ENCODE results near the gene ARHGAP32. TPM values are rescaled to one million over a fixed set of nuclear protein-coding genes. Genes with fewer than 3 reads are reported as not detected.

ARHGAP32 gene
- total RNA-seq, 1 donor from 2014 or later: 41.4 TPM

- H3K9me3 Mint-ChIP-seq: no peaks in the 10 kb centered on the region
- no peak for TF ChIP-seq CTCF (IDR thresholded peaks at IDR 0.05; ENCODE audit: unreplicated experiment)
- H3K4me1 Mint-ChIP-seq: no peaks in the 10 kb centered on the region
- no peaks in the 10 kb centered on the region for H3K27me3 Mint-ChIP-seq (ENCODE audit: low read depth)
- H3K4me3 Mint-ChIP-seq: no peak overlapping the region
- no peak for DNase-seq (ENCODE audit: low spot score in 2 of 2, unreplicated experiment in 2 of 2)
- no peaks in the 10 kb centered on the region for H3K36me3 Mint-ChIP-seq
- H3K27ac Mint-ChIP-seq: no peak overlapping the region
Measured at GRCh38 chr11:128948583-128948982, 243.5 kb downstream of the ARHGAP32 start.

- no peak for DNase-seq (ENCODE audit: low spot score in 2 of 2, unreplicated experiment in 2 of 2)
- Mint-ChIP-seq H3K27ac (no peak overlapping the region), H3K9me3 (no peaks in the 10 kb centered on the region), H3K27me3 (ENCODE audit: low read depth) (no peaks in the 10 kb centered on the region), H3K36me3 (no peaks in the 10 kb centered on the region), H3K4me1 (no peaks in the 10 kb centered on the region), H3K4me3 (no peak overlapping the region)
- no peak for TF ChIP-seq CTCF (IDR thresholded peaks at IDR 0.05; ENCODE audit: unreplicated experiment)
Measured at GRCh38 chr11:128947773-128948172, 244.4 kb downstream of the ARHGAP32 start.

- no peak overlapping the region for H3K4me3 Mint-ChIP-seq
- no peak overlapping the region for H3K27ac Mint-ChIP-seq
- H3K36me3 Mint-ChIP-seq: no peaks in the 10 kb centered on the region
- no peak for DNase-seq (ENCODE audit: low spot score in 2 of 2, unreplicated experiment in 2 of 2)
- H3K9me3 Mint-ChIP-seq: no peaks in the 10 kb centered on the region
- no peaks in the 10 kb centered on the region for H3K27me3 Mint-ChIP-seq (ENCODE audit: low read depth)
- H3K4me1 Mint-ChIP-seq: no peaks in the 10 kb centered on the region
- no peak for TF ChIP-seq CTCF (IDR thresholded peaks at IDR 0.05; ENCODE audit: unreplicated experiment)
Measured at GRCh38 chr11:128946648-128947047, 245.5 kb downstream of the ARHGAP32 start.

GRCh38 chr11:128943428-128943976 is 248.6 kb downstream of the ARHGAP32 start:
- Mint-ChIP-seq H3K4me3 (no peak overlapping the region), H3K36me3 (no peaks in the 10 kb centered on the region), H3K4me1 (no peaks in the 10 kb centered on the region), H3K27ac (no peak overlapping the region), H3K9me3 (no peaks in the 10 kb centered on the region), H3K27me3 (ENCODE audit: low read depth) (no peaks in the 10 kb centered on the region)
- no peak for DNase-seq (ENCODE audit: low spot score in 2 of 2, unreplicated experiment in 2 of 2)
- no peak for TF ChIP-seq CTCF (IDR thresholded peaks at IDR 0.05; ENCODE audit: unreplicated experiment)

- Mint-ChIP-seq H3K4me1 (no peaks in the 10 kb centered on the region), H3K9me3 (no peaks in the 10 kb centered on the region), H3K27me3 (ENCODE audit: low read depth) (no peaks in the 10 kb centered on the region), H3K36me3 (no peaks in the 10 kb centered on the region), H3K4me3 (no peak within 1 kb of the TSS), H3K27ac (no peak within 1 kb of the TSS)
- no peak for TF ChIP-seq CTCF (IDR thresholded peaks at IDR 0.05; ENCODE audit: unreplicated experiment)
- DNase-seq (ENCODE audit: low spot score in 2 of 2, unreplicated experiment in 2 of 2): no peak
Measured at GRCh38 chr11:128942817-128943427, 249.2 kb downstream of the ARHGAP32 start, which contains the start of gene TP53AIP1. Gene TP53AIP1, minus strand, starts transcription at chr11:128942871. Its CDS starts 5,053 bp downstream, at chr11:128937818.

Measured in mesothelial cell of epicardium (in vitro differentiated cells).